Upper lobe of left lung (tissue), 6 donors: ENCODE measurements around the gene EYA2. TPM values are rescaled to one million over a fixed set of nuclear protein-coding genes. Genes with fewer than 3 reads are reported as not detected.

Experiments
- ATAC-seq, 2 donors: fragments of 200-7000 bp; cut with Tn5 transposase; one replicate each; pipeline ENCODE4 v1.9.1; 2022; ENCODE audit warnings: mild to moderate bottlenecking in 2 of 2, moderate library complexity in 2 of 2; ENCODE audit not compliant: low FRiP score in 2 of 2
- DNase-seq, 2 donors: peaks; one replicate each; pipeline ENCODE4 v3.0.0-alpha.2; 2019 to 2020
- H3K27ac ChIP-seq, 4 donors: fragments of 200-600 bp; sonication (generic); one replicate each; pipeline ENCODE4 v1.5.1; 2016 to 2019
- H3K27me3 ChIP-seq, 4 donors: fragments of 200-600 bp; sonication (generic); one replicate each; pipeline ENCODE4 v1.5.1; 2017 to 2019
- H3K36me3 ChIP-seq, 4 donors: fragments of 200-600 bp; sonication (generic); one replicate each; pipeline ENCODE4 v1.5.1; 2016 to 2019
- H3K4me1 ChIP-seq, 4 donors: fragments of 200-600 bp; sonication (generic); one replicate each; pipeline ENCODE4 v1.5.1; 2018 to 2019
- H3K4me3 ChIP-seq, 4 donors: fragments of 200-600 bp; sonication (generic); one replicate each; pipeline ENCODE4 v1.5.1; 2017 to 2019; ENCODE audit warnings: mild to moderate bottlenecking in 2 of 4, moderate library complexity in 1 of 4
- H3K9me3 ChIP-seq, 4 donors: fragments of 200-600 bp; sonication (generic); one replicate each; pipeline ENCODE4 v1.5.1; 2018 to 2019
- EP300 ChIP-seq, 4 donors: sonication (generic); formaldehyde crosslinking; IDR thresholded peaks; one replicate each; pipeline ENCODE4 v1.5.1; 2017; ENCODE audit warnings: antibody characterized with exemption in 4 of 4, control low read depth in 2 of 4
- POLR2A ChIP-seq, 4 donors: fragments of 450-650 bp; IDR thresholded peaks; one replicate each; pipeline ENCODE4 v1.5.1; 2016 to 2017; ENCODE audit warnings: antibody characterized with exemption in 4 of 4, mild to moderate bottlenecking in 2 of 4
- POLR2AphosphoS5 ChIP-seq, 2 donors: sonication (generic); formaldehyde crosslinking; IDR thresholded peaks; one replicate each; pipeline ENCODE4 v1.5.1; 2017; ENCODE audit warnings: antibody characterized with exemption in 2 of 2
- WGBS, 2 donors: methylation state at CpG; one replicate each; pipeline ENCODE4 v1.1.5; 2017 to 2018; 5-methylcytosine and 5-hydroxymethylcytosine counted together
- total RNA-seq, 6 donors: library from RNA; depleted of rRNA in 4 of 6; stranded (reverse); fragments of >200 nt in 4 of 6; gene quantifications; one replicate each; pipeline versions ENCODE4 v1.1.0 to v1.2.1, GENCODE V29; 2016 to 2021
- TF ChIP-seq, protein P1 (sequence below), 6 experiments: fragments of 450-650 bp in 4 of 6; fragments of 200-600 bp in 2 of 6; sonication (generic) in 2 of 6; IDR thresholded peaks; one replicate each; pipeline ENCODE4 v1.5.1; 2016 to 2019; ENCODE audit warnings: antibody characterized with exemption in 6 of 6
- donor health status: DM: no; HTN: no; CAD: no; lungs with moderate emphysema.
- donor health status: DM: no; HTN: yes; CAD: no; lungs with severe emphysema.

Gene EYA2
- total RNA-seq, 6 donors from 2014 or later, result 0.66 to 9.4 (median 3.0) TPM

DNA sequence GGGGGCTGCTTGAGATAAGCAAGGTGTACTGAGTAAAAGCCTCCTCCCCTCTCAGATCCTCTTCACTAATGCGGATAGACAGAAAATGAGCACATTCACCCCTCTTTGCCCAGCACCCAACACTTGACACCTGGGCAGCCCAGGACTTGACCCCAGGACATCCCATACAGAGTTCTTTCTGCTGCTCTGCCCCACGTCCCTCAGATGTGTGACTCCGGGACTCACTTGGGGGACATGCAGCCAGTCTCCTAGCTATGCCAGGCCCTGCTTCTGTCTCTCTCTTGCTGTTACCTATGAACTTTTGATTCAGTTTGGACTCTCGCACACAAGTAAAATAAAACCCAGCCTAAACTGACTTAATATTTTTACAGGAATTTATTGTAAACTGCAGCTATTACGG lies 159.9 kb downstream of the EYA2 start:
- Histone ChIP-seq H3K36me3 (no peaks in the 10 kb centered on the region), H3K9me3 (no peaks in the 10 kb centered on the region), H3K27ac (no peak overlapping the region), H3K27me3 (no peaks in the 10 kb centered on the region), H3K4me1 (no peaks in the 10 kb centered on the region), H3K4me3 (no peak overlapping the region)
- TF ChIP-seq EP300 (IDR thresholded peaks at IDR 0.05), result no peak
- TF ChIP-seq, protein P1, sequence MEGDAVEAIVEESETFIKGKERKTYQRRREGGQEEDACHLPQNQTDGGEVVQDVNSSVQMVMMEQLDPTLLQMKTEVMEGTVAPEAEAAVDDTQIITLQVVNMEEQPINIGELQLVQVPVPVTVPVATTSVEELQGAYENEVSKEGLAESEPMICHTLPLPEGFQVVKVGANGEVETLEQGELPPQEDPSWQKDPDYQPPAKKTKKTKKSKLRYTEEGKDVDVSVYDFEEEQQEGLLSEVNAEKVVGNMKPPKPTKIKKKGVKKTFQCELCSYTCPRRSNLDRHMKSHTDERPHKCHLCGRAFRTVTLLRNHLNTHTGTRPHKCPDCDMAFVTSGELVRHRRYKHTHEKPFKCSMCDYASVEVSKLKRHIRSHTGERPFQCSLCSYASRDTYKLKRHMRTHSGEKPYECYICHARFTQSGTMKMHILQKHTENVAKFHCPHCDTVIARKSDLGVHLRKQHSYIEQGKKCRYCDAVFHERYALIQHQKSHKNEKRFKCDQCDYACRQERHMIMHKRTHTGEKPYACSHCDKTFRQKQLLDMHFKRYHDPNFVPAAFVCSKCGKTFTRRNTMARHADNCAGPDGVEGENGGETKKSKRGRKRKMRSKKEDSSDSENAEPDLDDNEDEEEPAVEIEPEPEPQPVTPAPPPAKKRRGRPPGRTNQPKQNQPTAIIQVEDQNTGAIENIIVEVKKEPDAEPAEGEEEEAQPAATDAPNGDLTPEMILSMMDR (IDR thresholded peaks at IDR 0.05), result no peak
- TF ChIP-seq POLR2A (IDR thresholded peaks at IDR 0.05), result no peak
- TF ChIP-seq POLR2AphosphoS5 (IDR thresholded peaks at IDR 0.05), result no peak
- 90% methylated on average over 5 of the region's 5 CpGs for WGBS, 2 donors
- DNase-seq (no peak), ATAC-seq (no peak)

DNA sequence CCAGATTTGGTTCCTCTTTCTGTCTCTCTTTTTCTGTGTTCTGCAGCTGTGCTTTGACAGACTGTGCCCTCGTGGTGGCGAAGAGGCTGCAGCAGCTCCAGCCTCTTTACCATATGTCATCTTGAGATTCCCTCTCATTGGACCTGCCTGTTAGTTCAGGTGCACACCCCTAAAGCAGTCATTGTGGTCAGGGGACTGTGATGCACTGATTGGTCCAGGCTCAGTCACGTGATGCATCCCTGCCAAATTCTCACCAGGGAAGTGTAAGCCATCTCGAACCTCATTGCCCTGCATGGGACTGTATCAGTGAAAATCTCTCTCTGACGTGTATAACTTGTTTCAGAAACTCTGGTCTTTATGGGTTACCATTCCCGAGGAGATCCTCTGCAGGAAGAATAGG lies 160.3 kb downstream of the EYA2 start:
- no peak overlapping the region for H3K4me3 ChIP-seq
- no peaks in the 10 kb centered on the region for H3K9me3 ChIP-seq
- DNase-seq (no peak), ATAC-seq (no peak)
- no peak for TF ChIP-seq POLR2A (IDR thresholded peaks at IDR 0.05)
- TF ChIP-seq, protein P1 (IDR thresholded peaks at IDR 0.05), result no peak
- TF ChIP-seq POLR2AphosphoS5 (IDR thresholded peaks at IDR 0.05), result no peak
- no peak for TF ChIP-seq EP300 (IDR thresholded peaks at IDR 0.05)
- H3K27me3 ChIP-seq, result no peaks in the 10 kb centered on the region
- no peak overlapping the region for H3K27ac ChIP-seq
- no peaks in the 10 kb centered on the region for H3K4me1 ChIP-seq
- 82 to 88% methylated on average over 6 of the region's 6 CpGs for WGBS, 2 donors
- no peaks in the 10 kb centered on the region for H3K36me3 ChIP-seq

DNA sequence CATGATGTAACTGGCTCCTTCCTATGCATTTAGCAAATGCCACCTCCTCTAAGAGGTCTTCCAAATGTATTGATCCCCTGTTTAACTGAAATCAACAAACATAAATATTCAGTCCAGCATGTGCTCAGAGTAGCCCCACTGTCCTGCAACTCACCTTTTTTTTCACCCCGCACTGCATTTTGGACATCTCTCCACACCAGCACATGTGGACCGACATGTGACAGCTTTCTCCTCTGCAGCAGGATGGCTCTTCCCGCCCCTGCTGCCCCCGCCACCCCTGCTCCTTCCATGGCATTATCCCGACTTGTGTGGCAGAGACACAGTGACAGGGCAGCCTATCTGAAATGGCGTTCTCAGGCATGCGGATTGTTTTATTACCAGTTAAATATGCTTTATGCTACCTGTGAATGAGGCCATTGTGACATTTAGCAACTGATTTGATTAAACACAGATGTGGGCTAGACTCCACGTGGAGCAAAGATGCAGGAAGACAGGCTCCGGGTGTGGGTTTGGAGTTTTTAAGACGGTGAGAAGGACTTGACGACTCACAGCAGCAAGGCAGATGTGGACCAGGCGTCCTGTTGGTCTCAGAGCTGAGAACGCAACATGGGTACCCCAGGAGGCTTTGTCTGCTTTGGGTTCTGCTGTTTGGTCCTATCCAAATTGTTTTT lies 161.2 kb downstream of the EYA2 start:
- H3K4me3 ChIP-seq, result no peak overlapping the region
- no peaks in the 10 kb centered on the region for H3K27me3 ChIP-seq
- H3K9me3 ChIP-seq, result no peaks in the 10 kb centered on the region
- DNase-seq (no peak), ATAC-seq (no peak)
- no peaks in the 10 kb centered on the region for H3K4me1 ChIP-seq
- no peak overlapping the region for H3K27ac ChIP-seq
- TF ChIP-seq POLR2A (IDR thresholded peaks at IDR 0.05), result no peak
- TF ChIP-seq, protein P1 (IDR thresholded peaks at IDR 0.05), result no peak
- TF ChIP-seq EP300 (IDR thresholded peaks at IDR 0.05), result no peak
- no peak for TF ChIP-seq POLR2AphosphoS5 (IDR thresholded peaks at IDR 0.05)
- H3K36me3 ChIP-seq, result no peaks in the 10 kb centered on the region
- 60 to 64% methylated on average over 13 of the region's 13 CpGs for WGBS, 2 donors

DNA sequence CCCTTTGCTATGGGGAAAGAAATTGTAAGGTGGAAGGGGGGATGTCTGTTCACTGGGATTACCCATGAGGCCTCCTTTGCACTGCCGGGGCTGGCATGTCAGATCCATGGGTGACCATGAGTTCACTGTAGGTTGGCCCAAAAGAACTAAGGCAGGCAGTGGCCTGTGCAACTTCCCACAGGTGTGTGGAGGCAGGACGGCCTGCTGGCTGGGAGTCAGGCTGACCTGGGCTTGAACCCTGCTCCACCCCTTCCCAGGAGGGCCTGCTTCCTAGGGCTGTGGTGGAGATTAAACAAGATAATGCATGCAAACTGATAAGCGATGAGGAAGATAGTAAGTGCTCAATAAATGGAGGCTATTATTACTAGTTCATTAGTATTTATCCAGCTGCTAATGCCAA lies 163.0 kb downstream of the EYA2 start:
- TF ChIP-seq POLR2A (IDR thresholded peaks at IDR 0.05) (no peak), POLR2AphosphoS5 (IDR thresholded peaks at IDR 0.05) (no peak), EP300 (IDR thresholded peaks at IDR 0.05) (no peak)
- TF ChIP-seq, protein P1 (IDR thresholded peaks at IDR 0.05), result no peak
- no peak overlapping the region for H3K27ac ChIP-seq
- H3K27me3 ChIP-seq, result no peaks in the 10 kb centered on the region
- no peak overlapping the region for H3K4me3 ChIP-seq
- no peak for DNase-seq
- no peaks in the 10 kb centered on the region for H3K4me1 ChIP-seq
- H3K9me3 ChIP-seq, result no peaks in the 10 kb centered on the region
- ATAC-seq, result no peak
- WGBS, 2 donors, result 61 to 84% methylated on average over 3 of the region's 3 CpGs
- no peaks in the 10 kb centered on the region for H3K36me3 ChIP-seq

DNA sequence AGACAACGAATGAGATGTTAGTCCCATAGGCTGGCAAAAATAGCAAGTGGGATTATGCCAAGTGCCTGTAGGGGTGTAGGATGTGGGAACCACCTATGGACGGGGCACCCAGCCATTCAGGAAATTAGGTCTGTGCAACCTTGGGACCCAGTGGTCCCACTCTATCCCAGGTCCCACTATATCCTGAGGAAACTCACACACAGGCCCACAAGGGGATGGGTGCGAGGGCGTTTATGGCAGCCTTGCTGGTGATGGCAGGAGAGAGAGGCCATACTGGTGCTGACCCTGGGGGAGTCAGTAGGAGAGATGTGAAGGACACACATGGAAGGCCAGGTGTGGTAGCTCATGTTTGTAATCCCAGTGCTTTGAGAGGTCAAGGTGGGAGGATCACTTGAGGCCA lies 163.6 kb downstream of the EYA2 start:
- ATAC-seq, result no peak

More for the DNA sequence above, 163.6 kb downstream of the EYA2 start:
- no peaks in the 10 kb centered on the region for H3K9me3 ChIP-seq
- H3K36me3 ChIP-seq, result no peaks in the 10 kb centered on the region
- no peak overlapping the region for H3K27ac ChIP-seq
- TF ChIP-seq, protein P1 (IDR thresholded peaks at IDR 0.05), result no peak
- TF ChIP-seq POLR2A (IDR thresholded peaks at IDR 0.05) (no peak), POLR2AphosphoS5 (IDR thresholded peaks at IDR 0.05) (no peak), EP300 (IDR thresholded peaks at IDR 0.05) (no peak)
- H3K27me3 ChIP-seq, result no peaks in the 10 kb centered on the region
- H3K4me1 ChIP-seq, result no peaks in the 10 kb centered on the region
- no peak for DNase-seq
- no peak overlapping the region for H3K4me3 ChIP-seq
- 84 to 88% methylated on average over 4 of the region's 4 CpGs for WGBS, 2 donors
